Measurements from ENCODE around the gene BAD. TPM values are rescaled to one million over a fixed set of nuclear protein-coding genes. Genes with fewer than 3 reads are reported as not detected.
A peak's percentile ranks its signal among the peaks of the same experiment; 100 is the strongest.

The BAD gene
- total and polyA plus RNA-seq, 10 of the 15 experiments (the other 5 are each of a cell fraction or from before 2014, with no cell fraction given): 1.5 to 67.2 (median 39.6) TPM

GRCh38 chr11:64305075-64305690 is 20.7 kb upstream of the BAD start, which contains the start of gene ESRRA:
TSS of gene ESRRA (plus strand) at chr11:64305524. CDS start at chr11:64307180, 1,656 bp downstream.
- FAIRE-seq: no peak
- TF ChIP-seq HCFC1 (IDR thresholded peaks at IDR 0.05; ENCODE audit: low read length) (no peak), DPF2 (IDR thresholded peaks at IDR 0.05) (no peak), EED (IDR thresholded peaks at IDR 0.05; ENCODE audit: low read depth) (no peak), ZBTB11 (CRISPR knock-in tag; IDR thresholded peaks at IDR 0.05) (no peak), ZNF592 (IDR thresholded peaks at IDR 0.05) (no peak), SIX5 (IDR thresholded peaks at IDR 0.05; ENCODE audit: low read depth, low read length, severe bottlenecking) (no peak), POLR2A (IDR thresholded peaks at IDR 0.05; ENCODE audit: low read depth, low read length) (peak; percentile 74), USF1 (IDR thresholded peaks at IDR 0.05; ENCODE audit: borderline replicate concordance, extremely low read length, insufficient read depth, low read depth, low read length) (no peak), NR2C2 (IDR thresholded peaks at IDR 0.05; ENCODE audit: borderline replicate concordance, control insufficient read depth, insufficient read length, low read depth) (no peak), BCL11A (IDR thresholded peaks at IDR 0.05; ENCODE audit: low read depth, low read length) (no peak), NBN (IDR thresholded peaks at IDR 0.05) (no peak), FOXM1 (IDR thresholded peaks at IDR 0.05; ENCODE audit: low read depth, low read length) (no peak), CBFB (IDR thresholded peaks at IDR 0.05; ENCODE audit: low read depth) (no peak), BRCA1 (IDR thresholded peaks at IDR 0.05; ENCODE audit: low read depth, low read length) (no peak), POLR2AphosphoS5 (IDR thresholded peaks at IDR 0.05; ENCODE audit: low read length) (no peak; the same call in 1 of the 2 replicates)

More at GRCh38 chr11:64305075-64305690, 20.7 kb upstream of the BAD start, which contains the start of gene ESRRA:
- H4K20me1 ChIP-seq (ENCODE audit: control insufficient read depth, insufficient read depth): no peaks in the 10 kb centered on the region
- peak within 1 kb of the TSS; percentile 90 for H3K27ac ChIP-seq (ENCODE audit: control insufficient read depth, insufficient read depth)
- H2AFZ ChIP-seq (ENCODE audit: control insufficient read depth, low read depth, low read length): peak within 1 kb of the TSS; percentile 63
- POLR2A ChIA-PET: interaction anchor here (0.6 to 5.8 kb wide), 21 partner anchors 12 to 346 kb away, joined by 3 to 70 read pairs (median 6); partner anchors contain the start of genes BAD, CCDC88B, FERMT3 and FKBP2
- H3K36me3 ChIP-seq (ENCODE audit: control insufficient read depth in 2 of 2, insufficient read depth in 2 of 2, low read length in 1 of 2): peaks cover 0 to 3% of the 10 kb centered on the region in 2 experiments; a peak in 2 of 4 replicates
- DNase-seq (ENCODE audit: low read depth, low spot score): peak; percentile 94
- no peaks in the 10 kb centered on the region for H3K9me3 ChIP-seq (replicated peaks; ENCODE audit: control insufficient read depth, insufficient read depth, low read length)
- 1% methylated on average over 40 of the region's 81 CpGs for WGBS (ENCODE audit: insufficient coverage, insufficient replicate concordance, low lambda C conversion rate, missing lambda C conversion rate)
- CTCF ChIA-PET: interaction anchor here (0.5 to 5.8 kb wide), 27 partner anchors 12 to 345 kb away, joined by 3 to 238 read pairs (median 5); partner anchors contain the start of genes BAD, CCDC88B, FERMT3 and FKBP2
- H3K79me2 ChIP-seq (ENCODE audit: control insufficient read depth, insufficient read depth, low read length): peaks cover 24% of the 10 kb centered on the region
- SMC1A ChIA-PET (ENCODE audit: uncharacterized antibody, unreplicated experiment): interaction anchor here (0.7 to 5.7 kb wide), 9 partner anchors 12 to 99 kb away, joined by 3 to 98 read pairs (median 4); partner anchors contain the start of genes FERMT3, FKBP2, PRDX5 and TRMT112
- H3K4me2 ChIP-seq (ENCODE audit: control insufficient read depth, insufficient read depth): peak within 1 kb of the TSS; percentile 99
- intact Hi-C loops (cut with micrococcal nuclease; ENCODE audit: unreplicated experiment): loop anchor here (1.0 to 2.0 kb wide), 2 partner anchors 35 to 64 kb away; partner anchors contain the start of genes CCDC88B and FKBP2
- H3K9ac ChIP-seq (ENCODE audit: control insufficient read depth, insufficient read depth, low read length): peak within 1 kb of the TSS; percentile 81
- peak within 1 kb of the TSS; percentile 78 for H3K4me3 ChIP-seq
- ATAC-seq: peak; percentile 83
- H3K4me1 ChIP-seq (ENCODE audit: control insufficient read depth, insufficient read depth, low read length): peaks cover 25% of the 10 kb centered on the region
- in situ Hi-C loops (cut with MboI): no loop called here
- H3K27me3 ChIP-seq (replicated peaks in 1 of 2; ENCODE audit: control insufficient read depth in 2 of 2, insufficient read depth in 2 of 2, low read length in 1 of 2): peaks cover 0 to 8% of the 10 kb centered on the region in 2 experiments; a peak in 2 of 4 replicates
- BruUV-seq (replicated peaks): no TSS peak
- RAD21 ChIA-PET (ENCODE audit: unreplicated experiment): interaction anchor here (0.6 to 5.8 kb wide), 17 partner anchors 13 to 347 kb away, joined by 3 to 125 read pairs (median 6); partner anchors contain the start of genes FERMT3, FKBP2, GPR137 and NUDT22
